K562 (cell line): ENCODE measurements around the gene HLA-F. TPM values are rescaled to one million over a fixed set of nuclear protein-coding genes. Genes with fewer than 3 reads are reported as not detected.

Experiments
- ATAC-seq: fragments of 200-7000 bp; cut with Tn5 transposase; 3 replicates; pipeline ENCODE4 v1.9.1; 2020; ENCODE audit warnings: moderate library complexity
- Bru-seq: library from RNA; stranded (reverse); fragments of 400-500 nt; gene quantifications from one replicate; lab custom pipeline; 2021; lab: Mats Ljungman, UMichigan
- BruChase-seq, 2 experiments: library from RNA; stranded (reverse); fragments of 400-500 nt; gene quantifications; one replicate each; lab custom pipeline; 2021; lab: Mats Ljungman, UMichigan
- BruUV-seq: library from RNA; stranded (reverse); fragments of 400-500 nt; replicated peaks from 2 replicates; lab custom pipeline; 2021; lab: Mats Ljungman, UMichigan
- CTCF ChIA-PET: fragments of 300-600 bp; formaldehyde crosslinking; extraction: SDS; loops from one replicate; lab custom pipeline; 2021; ENCODE audit warnings: low intra/inter-chr PET ratio; lab: Yijun Ruan, JAX
- POLR2A ChIA-PET: fragments of 300-600, 350-650 bp; sonication (Branson Sonifier 250); formaldehyde crosslinking; extraction: SDS; loops from one replicate; lab custom pipeline; 2021; ENCODE audit warnings: antibody characterized with exemption, inconsistent platforms; lab: Yijun Ruan, JAX
- DNase-seq, 4 experiments: peaks; one replicate each; pipeline versions ENCODE4 v3.0.0 to v3.0.0-alpha.2; 2011 to 2018; ENCODE audit warnings: low spot score in 3 of 4, mixed read lengths in 3 of 4; ENCODE audit errors: extremely low read depth in 1 of 4
- FAIRE-seq: peaks from 2 replicates; lab custom pipeline; 2011; peaks lifted over from hg19 to GRCh38; lab: Jason Lieb, UNC
- H2AFZ ChIP-seq: 2 replicates; pipeline ENCODE4 v1.6.0; 2011; ENCODE audit warnings: low read depth, low read length, control low read depth, inconsistent platforms
- H3K27ac ChIP-seq: fragments of 200-600 bp; 3 replicates; pipeline ENCODE4 v1.8.0; 2011; ENCODE audit warnings: low read depth, mild to moderate bottlenecking, control low read depth, inconsistent platforms, low read length, moderate library complexity, mixed read lengths; ENCODE audit errors: extremely low read depth
- H3K27me3 ChIP-seq, 2 experiments: fragments of 300-600 bp in 1 of 2; 2 replicates in 1 of 2; 3 replicates in 1 of 2; pipeline versions ENCODE4 v1.6.0 to v1.8.0; 2011; ENCODE audit warnings: inconsistent platforms in 2 of 2, low read length in 2 of 2, mild to moderate bottlenecking in 1 of 2, mixed read lengths in 1 of 2, moderate library complexity in 1 of 2; ENCODE audit not compliant: control insufficient read depth in 2 of 2, insufficient read depth in 2 of 2
- H3K36me3 ChIP-seq: fragments of 300-600 bp; 3 replicates; pipeline ENCODE4 v1.8.0; 2011; ENCODE audit warnings: mild to moderate bottlenecking, low read length, inconsistent platforms; ENCODE audit not compliant: control insufficient read depth, insufficient read depth
- H3K4me1 ChIP-seq, 2 experiments: fragments of 200-600 bp in 1 of 2; replicated peaks in 1 of 2; 2 replicates in 1 of 2; 3 replicates in 1 of 2; pipeline versions ENCODE4 v1.5.1 to v1.8.0; 2011; ENCODE audit warnings: inconsistent platforms in 2 of 2, low read length in 2 of 2, mild to moderate bottlenecking in 1 of 2, mixed read lengths in 1 of 2, moderate library complexity in 1 of 2; ENCODE audit not compliant: control insufficient read depth in 2 of 2, insufficient read depth in 2 of 2
- H3K4me2 ChIP-seq: 2 replicates; pipeline ENCODE4 v1.6.1; 2011; ENCODE audit warnings: low read length, control low read depth, inconsistent platforms, mixed read lengths; ENCODE audit not compliant: insufficient read depth
- H3K4me3 ChIP-seq: fragments of 200-600 bp; sonication (generic), shearing (Covaris generic); 2 replicates; pipeline ENCODE4 v1.5.1; 2016; ENCODE audit warnings: control low read depth, inconsistent platforms
- H3K79me2 ChIP-seq: fragments of 200-600 bp; 3 replicates; pipeline ENCODE4 v1.8.0; 2011; ENCODE audit warnings: low read length, inconsistent platforms; ENCODE audit not compliant: control insufficient read depth, insufficient read depth
- H3K9ac ChIP-seq, 2 experiments: 2 replicates each; pipeline versions ENCODE4 v1.6.0 to v1.6.1; 2011; ENCODE audit warnings: low read depth in 2 of 2, low read length in 2 of 2, control low read depth in 1 of 2, inconsistent platforms in 1 of 2, mild to moderate bottlenecking in 1 of 2, mixed read lengths in 1 of 2; ENCODE audit not compliant: insufficient read depth in 1 of 2
- H3K9me1 ChIP-seq: one replicate; pipeline ENCODE4 v1.6.0; 2011; ENCODE audit warnings: inconsistent platforms, mild to moderate bottlenecking, low read length, moderate library complexity; ENCODE audit not compliant: control insufficient read depth, insufficient read depth
- H3K9me3 ChIP-seq: replicated peaks from 2 replicates; pipeline ENCODE4 v1.5.1; 2011; ENCODE audit warnings: low read depth, low read length, inconsistent platforms; ENCODE audit not compliant: control insufficient read depth, insufficient read depth
- H4K20me1 ChIP-seq: replicated peaks from 2 replicates; pipeline ENCODE4 v1.6.1; 2011; ENCODE audit warnings: low read length, inconsistent platforms, mixed read lengths; ENCODE audit not compliant: control insufficient read depth, insufficient read depth
- RFX5 ChIP-seq: IDR thresholded peaks from 2 replicates; pipeline ENCODE4 v1.6.1; 2011; ENCODE audit warnings: low read depth, mild to moderate bottlenecking, improper control_type of control experiment, low read length
- ZNF740 ChIP-seq, 3 experiments: fragments of 200-800 bp in 1 of 3; sonication (Bioruptor generic) in 1 of 3; sonication (generic) in 1 of 3; formaldehyde crosslinking in 1 of 3; IDR thresholded peaks; 2 replicates each; pipeline versions ENCODE4 v1.6.1 to v1.8.0; 2016 to 2022; ENCODE audit warnings: mild to moderate bottlenecking in 2 of 3, missing compliant biosample characterization in 2 of 3, missing genetic modification characterization in 2 of 3, missing genetic modification reagents in 1 of 3
- WGBS: fragments of 100-300 bp; shearing (Covaris generic); methylation state at CpG from one replicate; pipeline ENCODE4 v1.1.6; 2016; ENCODE audit warnings: low coverage, mixed read lengths; ENCODE audit not compliant: insufficient coverage; ENCODE audit errors: missing lambda C conversion rate; 5-methylcytosine and 5-hydroxymethylcytosine counted together
- in situ Hi-C: fragments of 300-500 bp; cut with MboI; formaldehyde crosslinking; loops from 4 replicates; pipeline ENCODE4 v1.15.0; 2018; ENCODE audit warnings: inconsistent platforms, mixed read lengths
- intact Hi-C: fragments of 100-400 bp; cut with micrococcal nuclease; formaldehyde crosslinking; loops from 2 replicates; pipeline ENCODE4 v1.14.2; 2022
- long read RNA-seq, 3 experiments: library from polyadenylated mRNA in 2 of 3; library from RNA in 1 of 3; unstranded in 2 of 3; stranded (forward) in 1 of 3; transcript quantifications; one replicate each; pipeline ENCODE4 v2.0.0, GENCODE V29; 2019 to 2022
- polyA minus RNA-seq, 3 experiments: library from RNA; depleted of rRNA, polyadenylated mRNA; stranded (reverse); fragments of >200 nt; gene quantifications; 2 replicates each; pipeline ENCODE4 v1.2.3, GENCODE V29; 2011
- polyA plus RNA-seq, 8 experiments: library from polyadenylated mRNA; depleted of rRNA in 4 of 8; stranded (reverse) in 5 of 8; unstranded in 3 of 8; fragments of >200 nt; fragmentation: Nextera tagmentation in 2 of 8; fragmentation: Illumina TruSeq in 1 of 8; extraction: Ambion mirVana in 2 of 8; extraction: Trizol in 1 of 8; gene quantifications; 2 replicates each; pipeline versions ENCODE4 v1.2.1 to v1.2.3, GENCODE V29; 2011 to 2014; ENCODE audit warnings: inconsistent platforms in 1 of 8, missing spikeins in 1 of 8
- total RNA-seq, 7 experiments: library from RNA; depleted of rRNA in 6 of 7; stranded (reverse); fragments of >200 nt in 6 of 7; fragmentation: Illumina TruSeq in 2 of 7; extraction: Trizol in 2 of 7; gene quantifications; 2 replicates each; pipeline versions ENCODE4 v1.2.1 to v1.2.3, GENCODE V29; 2011 to 2021; ENCODE audit warnings: low replicate concordance in 1 of 7

HLA-F gene
- not detected in 2 replicates for total RNA-seq (2011; cell fraction: chromatin; rRNA removed; ENCODE audit: low replicate concordance)
- total RNA-seq (2011; cell fraction: nucleolus; rRNA removed), result not detected in 2 replicates
- not detected in 2 replicates for total RNA-seq (2011; cell fraction: nucleoplasm; rRNA removed)
- not detected in 2 replicates for total RNA-seq (2014; rRNA removed)
- not detected in 2 replicates for total RNA-seq (2014; rRNA removed; fragmentation: Illumina TruSeq; extraction: Trizol)
- total RNA-seq (2015; rRNA removed; fragmentation: Illumina TruSeq; extraction: Trizol), result not detected in 2 replicates
- total RNA-seq (2021), result 0.40 and 0.89 TPM in 2 replicates
- polyA plus RNA-seq (2011; rRNA removed), result not detected in 2 replicates
- polyA plus RNA-seq (2011; cell fraction: cytosol; rRNA removed), result not detected in 2 replicates
- polyA plus RNA-seq (2011; cell fraction: nucleus; rRNA removed), result not detected in 2 replicates
- polyA plus RNA-seq (2012), result 0.43 and 1.1 TPM in 2 replicates
- not detected in 2 replicates for polyA plus RNA-seq (2014; fragmentation: Illumina TruSeq; extraction: Trizol)
- under 1 TPM; 0.46 to 0.76 TPM for polyA plus RNA-seq (2014; fragmentation: Nextera tagmentation; extraction: Ambion mirVana)
- polyA plus RNA-seq (2014; rRNA removed), result 0.15 TPM in 1 of 2 replicates, not detected in the other
- not detected in 2 replicates for polyA minus RNA-seq (2011; rRNA and poly(A)+ RNA removed)
- not detected in 2 replicates for polyA minus RNA-seq (2011; cell fraction: cytosol; rRNA and poly(A)+ RNA removed)
- not detected in 2 replicates for polyA minus RNA-seq (2011; cell fraction: nucleus; rRNA and poly(A)+ RNA removed)
- not detected for Bru-seq, nascent RNA
- BruChase-seq, experiment 1, labeled RNA remaining after a 2-hour chase, result not detected
- BruChase-seq, experiment 2, labeled RNA remaining after a 6-hour chase, result not detected
- long read RNA-seq, experiment 1, result 0 reads
- long read RNA-seq, experiment 2, result 0 reads
- long read RNA-seq, experiment 3, result 0 reads

GRCh38 chr6:29723262-29723665 lies at the start of gene HLA-F:
Gene HLA-F, plus strand, starts transcription at chr6:29723434. Its CDS starts 30 bp downstream, at chr6:29723464.
- Histone ChIP-seq H3K4me2 (no peak within 1 kb of the TSS), H3K9ac (no peak within 1 kb of the TSS), H3K36me3 (no peaks in the 10 kb centered on the region), H3K79me2 (no peaks in the 10 kb centered on the region), H2AFZ (no peak within 1 kb of the TSS), H3K27ac (no peak within 1 kb of the TSS), H3K27me3 (peaks cover 4 to 34% of the 10 kb centered on the region in 2 experiments; a peak in 2 of 5 replicates)
- BruUV-seq, result no TSS peak
- WGBS, result 17% methylated on average over 22 of the region's 26 CpGs
- POLR2A ChIA-PET, result no interaction called here
- DNase-seq, result no peak
- intact Hi-C loops, result no loop called here
- TF ChIP-seq ZNF740 (CRISPR knock-in tag; IDR thresholded peaks at IDR 0.05), result no peak
- no peak for TF ChIP-seq ZNF740 (tag; IDR thresholded peaks at IDR 0.05)
- peak; percentile 86; the same call in 1 of the 2 replicates for TF ChIP-seq RFX5
- TF ChIP-seq, all 486 proteins: peak for 1
- peaks cover 0 to 10% of the 10 kb centered on the region in 2 experiments; a peak in 2 of 5 replicates for H3K4me1 ChIP-seq
- no peaks in the 10 kb centered on the region for H4K20me1 ChIP-seq
- no peaks in the 10 kb centered on the region for H3K9me1 ChIP-seq
- no peak within 1 kb of the TSS for H3K4me3 ChIP-seq
- no peaks in the 10 kb centered on the region for H3K9me3 ChIP-seq
- CTCF ChIA-PET, result no interaction called here
- ATAC-seq, result no peak
- in situ Hi-C loops, result no loop called here
- FAIRE-seq, result no peak
